Endothelial cell of umbilical vein (primary cell): ENCODE measurements around the gene METTL15. TPM values are rescaled to one million over a fixed set of nuclear protein-coding genes. Genes with fewer than 3 reads are reported as not detected.

Experiments used
- BruUV-seq: library from RNA; stranded (reverse); fragments of 400-500 nt; replicated peaks from 2 replicates; lab custom pipeline; 2021; lab: Mats Ljungman, UMichigan
- CTCF ChIA-PET: fragments of 300-600, 350-600 bp; sonication (Branson Sonifier 250); formaldehyde crosslinking; loops from one replicate; lab custom pipeline; 2021; ENCODE audit warnings: antibody characterized with exemption, inconsistent platforms; lab: Charles Lee
- POLR2A ChIA-PET: fragments of 300-600, 350-600 bp; sonication (Branson Sonifier 250); formaldehyde crosslinking; loops from one replicate; lab custom pipeline; 2021; ENCODE audit warnings: antibody characterized with exemption, inconsistent platforms; lab: Charles Lee
- DNase-seq: peaks from one replicate; pipeline ENCODE4 v3.0.0-alpha.2; 2011; ENCODE audit warnings: low read depth, low spot score
- FAIRE-seq: peaks from 2 replicates; lab custom pipeline; 2011; peaks lifted over from hg19 to GRCh38; lab: Jason Lieb, UNC
- H2AFZ ChIP-seq: 2 replicates; pipeline ENCODE4 v1.6.0; 2012; ENCODE audit warnings: low read depth, low read length, control low read depth, inconsistent platforms
- H3K27ac ChIP-seq: 2 replicates; pipeline ENCODE4 v1.5.1; 2011; ENCODE audit warnings: low read depth, mild to moderate bottlenecking, control low read depth, low read length, moderate library complexity; ENCODE audit not compliant: insufficient read depth
- H3K27me3 ChIP-seq, 2 experiments: 2 replicates each; pipeline versions ENCODE4 v1.6.0 to v1.6.1; 2011; ENCODE audit warnings: low read length in 2 of 2, mixed read lengths in 1 of 2; ENCODE audit not compliant: control insufficient read depth in 2 of 2, insufficient read depth in 2 of 2
- H3K36me3 ChIP-seq, 2 experiments: 2 replicates in 1 of 2; 3 replicates in 1 of 2; pipeline ENCODE4 v1.5.1; 2011; ENCODE audit warnings: low read length in 2 of 2, mild to moderate bottlenecking in 1 of 2, moderate library complexity in 1 of 2; ENCODE audit not compliant: control insufficient read depth in 2 of 2, insufficient read depth in 2 of 2; ENCODE audit errors: extremely low read depth in 1 of 2
- H3K4me1 ChIP-seq: 3 replicates; pipeline ENCODE4 v1.5.1; 2011; ENCODE audit warnings: mild to moderate bottlenecking, low read length; ENCODE audit not compliant: control insufficient read depth, insufficient read depth; ENCODE audit errors: extremely low read depth
- H3K4me2 ChIP-seq: 2 replicates; pipeline ENCODE4 v1.6.1; 2011; ENCODE audit warnings: low read length, control low read depth, mixed read lengths; ENCODE audit not compliant: insufficient read depth
- H3K4me3 ChIP-seq, 3 experiments: fragments of 200-600 bp in 1 of 3; sonication (generic), shearing (Covaris generic) in 1 of 3; replicated peaks in 1 of 3; 2 replicates each; pipeline ENCODE4 v1.5.1; 2011 to 2016; ENCODE audit warnings: control low read depth in 3 of 3, low read length in 3 of 3, mild to moderate bottlenecking in 2 of 3, inconsistent platforms in 1 of 3, low read depth in 1 of 3, moderate library complexity in 1 of 3; ENCODE audit not compliant: insufficient read depth in 1 of 3
- H3K79me2 ChIP-seq: 2 replicates; pipeline ENCODE4 v1.6.0; 2012; ENCODE audit warnings: low read length, inconsistent platforms; ENCODE audit not compliant: control insufficient read depth, insufficient read depth
- H3K9ac ChIP-seq: replicated peaks from 2 replicates; pipeline ENCODE3; 2011; ENCODE audit warnings: low read length, control low read depth; ENCODE audit not compliant: insufficient read depth; ENCODE audit errors: extremely low read depth
- H3K9me1 ChIP-seq: replicated peaks from 3 replicates; pipeline ENCODE4 v1.6.0; 2011; ENCODE audit warnings: mild to moderate bottlenecking, low read length; ENCODE audit not compliant: control insufficient read depth, insufficient read depth; ENCODE audit errors: extremely low read depth
- H3K9me3 ChIP-seq: replicated peaks from 2 replicates; pipeline ENCODE4 v1.5.1; 2012; ENCODE audit warnings: low read length, inconsistent platforms; ENCODE audit not compliant: control insufficient read depth, insufficient read depth
- H4K20me1 ChIP-seq: replicated peaks from 2 replicates; pipeline ENCODE3; 2011; ENCODE audit warnings: mild to moderate bottlenecking, low read length; ENCODE audit not compliant: control insufficient read depth, insufficient read depth; ENCODE audit errors: extremely low read depth
- CTCF ChIP-seq, 2 donors: IDR thresholded peaks; 1 replicate in 1 of 2; 2 replicates in 1 of 2; pipeline ENCODE4 v1.5.1; 2011; ENCODE audit warnings: low read length in 2 of 2, mild to moderate bottlenecking in 2 of 2, moderate library complexity in 2 of 2, control low read depth in 1 of 2, inconsistent platforms in 1 of 2, low read depth in 1 of 2; ENCODE audit not compliant: insufficient read depth in 1 of 2; ENCODE audit errors: extremely low read depth in 1 of 2
- EZH2 ChIP-seq: IDR thresholded peaks from 2 replicates; pipeline ENCODE4 v1.6.1; 2012; ENCODE audit warnings: borderline replicate concordance, low read depth, mild to moderate bottlenecking, moderate library complexity, low read length, inconsistent platforms; ENCODE audit not compliant: severe bottlenecking
- FOS ChIP-seq: IDR thresholded peaks from 2 replicates; pipeline ENCODE4 v1.6.1; 2011; ENCODE audit warnings: mild to moderate bottlenecking, low read length, moderate library complexity, borderline replicate concordance; ENCODE audit not compliant: insufficient read depth
- GATA2 ChIP-seq: IDR thresholded peaks from 2 replicates; pipeline ENCODE4 v1.7.0; 2011; ENCODE audit warnings: low read depth, mild to moderate bottlenecking, moderate library complexity, mixed read lengths, low read length; ENCODE audit not compliant: insufficient read length, insufficient read depth
- JUN ChIP-seq: IDR thresholded peaks from 2 replicates; pipeline ENCODE4 v1.6.1; 2011; ENCODE audit warnings: borderline replicate concordance, low read depth; ENCODE audit not compliant: insufficient read length, insufficient read depth
- MAX ChIP-seq: IDR thresholded peaks from 2 replicates; pipeline ENCODE4 v1.6.1; 2011; ENCODE audit not compliant: insufficient read depth, insufficient read length
- MYC ChIP-seq: IDR thresholded peaks from one replicate; pipeline ENCODE4 v1.6.1; 2011; ENCODE audit warnings: mild to moderate bottlenecking, low read depth, low read length
- POLR2A ChIP-seq: IDR thresholded peaks from 2 replicates; pipeline ENCODE4 v1.6.1; 2012; ENCODE audit warnings: low read depth, mild to moderate bottlenecking, control low read depth, low read length
- POLR2AphosphoS5 ChIP-seq: IDR thresholded peaks from 2 replicates; pipeline ENCODE4 v1.6.1; 2012; ENCODE audit warnings: low read depth, mild to moderate bottlenecking, control low read depth, low read length, moderate library complexity; ENCODE audit not compliant: insufficient read depth
- dilution Hi-C: fragments of 300-500 bp; cut with MboI; formaldehyde crosslinking; loops from one replicate; pipeline ENCODE4 v1.15.0; 2019; ENCODE audit warnings: low sequenced_read_pairs; ENCODE audit not compliant: extremely low pct_ligation_motif_present
- intact Hi-C: fragments of 100-400 bp; cut with micrococcal nuclease; formaldehyde crosslinking; loops from one replicate; pipeline ENCODE4 v1.10.0; 2022
- polyA plus RNA-seq, 4 experiments: library from polyadenylated mRNA; depleted of rRNA in 3 of 4; stranded (reverse) in 3 of 4; unstranded in 1 of 4; fragments of >200 nt; gene quantifications; 2 replicates each; pipeline versions ENCODE4 v1.2.1 to v1.2.3, GENCODE V29; 2011 to 2012; ENCODE audit warnings: missing spikeins in 1 of 4
- total RNA-seq: library from RNA; stranded (reverse); gene quantifications from 2 replicates; pipeline ENCODE4 v1.2.3, GENCODE V29; 2021

Gene METTL15
- total and polyA plus RNA-seq, 2 donors (not counting 3 experiments of a cell fraction or from before 2014, with no cell fraction given): 3.2 to 12.1 TPM

- no peaks in the 10 kb centered on the region for H3K27me3 ChIP-seq
- no peaks in the 10 kb centered on the region for H3K79me2 ChIP-seq
- H4K20me1 ChIP-seq: no peaks in the 10 kb centered on the region
- no peak for FAIRE-seq
- no peaks in the 10 kb centered on the region for H3K36me3 ChIP-seq
- H3K4me1 ChIP-seq: peaks cover 18% of the 10 kb centered on the region
- H3K4me3 ChIP-seq: no peak overlapping the region
- BruUV-seq: no TSS peak
- dilution Hi-C loops (no loop called here), intact Hi-C loops (no loop called here)
- no peaks in the 10 kb centered on the region for H3K9me3 ChIP-seq
- H3K9ac ChIP-seq: no peak overlapping the region
- POLR2A ChIA-PET: no interaction called here
- no peak overlapping the region for H3K27ac ChIP-seq
- H3K9me1 ChIP-seq: no peaks in the 10 kb centered on the region
- DNase-seq: no peak
- H2AFZ ChIP-seq: no peak overlapping the region
- H3K4me2 ChIP-seq: no peak overlapping the region
- no peak for TF ChIP-seq MYC
- CTCF ChIA-PET: interaction anchor here (1.5 to 1.6 kb wide), 2 partner anchors 9 to 24 kb away, joined by 3 to 6 read pairs; no protein-coding TSS in a partner anchor
Measured at GRCh38 chr11:28142724-28143123, 34.5 kb downstream of the METTL15 start.

- POLR2A ChIA-PET: no interaction called here
- BruUV-seq: no TSS peak
Measured at GRCh38 chr11:28144808-28145207, 36.6 kb downstream of the METTL15 start.

More at GRCh38 chr11:28144808-28145207, 36.6 kb downstream of the METTL15 start:
- Histone ChIP-seq H3K36me3 (no peaks in the 10 kb centered on the region), H3K79me2 (no peaks in the 10 kb centered on the region), H3K27ac (no peak overlapping the region), H3K4me2 (no peak overlapping the region), H2AFZ (no peak overlapping the region), H3K4me3 (no peak overlapping the region), H3K9me1 (no peaks in the 10 kb centered on the region), H3K9ac (no peak overlapping the region), H3K9me3 (no peaks in the 10 kb centered on the region), H3K27me3 (no peaks in the 10 kb centered on the region), H4K20me1 (no peaks in the 10 kb centered on the region), H3K4me1 (peaks cover 18% of the 10 kb centered on the region)
- CTCF ChIA-PET: interaction anchor here (2.1 kb wide), 1 partner anchor 305 kb away, joined by 5 read pairs; no protein-coding TSS in a partner anchor
- TF ChIP-seq EZH2 (no peak), JUN (no peak), MYC (no peak), POLR2A (no peak), MAX (no peak), CTCF (IDR thresholded peaks at IDR 0.05; ENCODE audit: extremely low read depth in 1 of 2, insufficient read depth in 1 of 2, low read depth in 1 of 2, low read length in 2 of 2) (no peak), FOS (no peak), POLR2AphosphoS5 (no peak), GATA2 (no peak)
- DNase-seq (no peak), FAIRE-seq (no peak)
- intact Hi-C loops: no loop called here
- dilution Hi-C loops: no loop called here
